ENCODE data around the gene LPCAT3.

LPCAT3 gene

GRCh38 chr12:6935371-6936193, 82.7 kb downstream of the LPCAT3 start:
- no peaks in the 10 kb centered on the region for H3K27me3 ChIP-seq (ENCODE audit: control insufficient read depth, insufficient read depth, low read length)
- no peak overlapping the region for H3K27ac ChIP-seq (ENCODE audit: low read depth, low read length)
- peaks cover 51% of the 10 kb centered on the region for H3K36me3 ChIP-seq (ENCODE audit: control insufficient read depth, insufficient read depth, low read length)
- no peak overlapping the region for H3K9ac ChIP-seq (ENCODE audit: low read depth, low read length)
- no peaks in the 10 kb centered on the region for H3K9me3 ChIP-seq (ENCODE audit: control insufficient read depth, insufficient read depth, low read length)
- H3K4me3 ChIP-seq (ENCODE audit: low read depth, low read length) = no peak overlapping the region
- H3K4me1 ChIP-seq (ENCODE audit: control insufficient read depth, insufficient read depth, low read length) = peaks cover 5% of the 10 kb centered on the region

GRCh38 chr12:6934110-6934509, 84.2 kb downstream of the LPCAT3 start:
- Histone ChIP-seq H3K36me3 (ENCODE audit: control insufficient read depth, insufficient read depth, low read length) (peaks cover 44% of the 10 kb centered on the region), H3K4me3 (ENCODE audit: low read depth, low read length) (no peak overlapping the region), H3K27ac (ENCODE audit: low read depth, low read length) (no peak overlapping the region), H3K4me1 (ENCODE audit: control insufficient read depth, insufficient read depth, low read length) (peaks cover 10% of the 10 kb centered on the region), H3K27me3 (ENCODE audit: control insufficient read depth, insufficient read depth, low read length) (no peaks in the 10 kb centered on the region), H3K9ac (ENCODE audit: low read depth, low read length) (no peak overlapping the region), H3K9me3 (ENCODE audit: control insufficient read depth, insufficient read depth, low read length) (no peaks in the 10 kb centered on the region)

GRCh38 chr12:6932766-6933165, 85.5 kb downstream of the LPCAT3 start:
- no peak overlapping the region for H3K27ac ChIP-seq (ENCODE audit: low read depth, low read length)
- H3K27me3 ChIP-seq (ENCODE audit: control insufficient read depth, insufficient read depth, low read length) = no peaks in the 10 kb centered on the region
- no peaks in the 10 kb centered on the region for H3K9me3 ChIP-seq (ENCODE audit: control insufficient read depth, insufficient read depth, low read length)
- H3K9ac ChIP-seq (ENCODE audit: low read depth, low read length) = no peak overlapping the region
- H3K36me3 ChIP-seq (ENCODE audit: control insufficient read depth, insufficient read depth, low read length) = peaks cover 39% of the 10 kb centered on the region
- peaks cover 5% of the 10 kb centered on the region for H3K4me1 ChIP-seq (ENCODE audit: control insufficient read depth, insufficient read depth, low read length)
- no peak overlapping the region for H3K4me3 ChIP-seq (ENCODE audit: low read depth, low read length)

GRCh38 chr12:6929466-6930452, 88.5 kb downstream of the LPCAT3 start:
- no peaks in the 10 kb centered on the region for H3K9me3 ChIP-seq (ENCODE audit: control insufficient read depth, insufficient read depth, low read length)
- peaks cover 26% of the 10 kb centered on the region for H3K4me1 ChIP-seq (ENCODE audit: control insufficient read depth, insufficient read depth, low read length)
- peaks cover 25% of the 10 kb centered on the region for H3K36me3 ChIP-seq (ENCODE audit: control insufficient read depth, insufficient read depth, low read length)
- no peak overlapping the region for H3K9ac ChIP-seq (ENCODE audit: low read depth, low read length)
- H3K4me3 ChIP-seq (ENCODE audit: low read depth, low read length) = peak overlapping the region; percentile 66
- H3K27me3 ChIP-seq (ENCODE audit: control insufficient read depth, insufficient read depth, low read length) = no peaks in the 10 kb centered on the region
- peak overlapping the region; percentile 32 for H3K27ac ChIP-seq (ENCODE audit: low read depth, low read length)

- no peaks in the 10 kb centered on the region for H3K9me3 ChIP-seq (ENCODE audit: control insufficient read depth, insufficient read depth, low read length)
- H3K9ac ChIP-seq (ENCODE audit: low read depth, low read length) = peak overlapping the region; percentile 4; the same call in 1 of the 2 replicates
- H3K27ac ChIP-seq (ENCODE audit: low read depth, low read length) = peak overlapping the region; percentile 67
- H3K27me3 ChIP-seq (ENCODE audit: control insufficient read depth, insufficient read depth, low read length) = no peaks in the 10 kb centered on the region
- peaks cover 30% of the 10 kb centered on the region for H3K4me1 ChIP-seq (ENCODE audit: control insufficient read depth, insufficient read depth, low read length)
- peaks cover 16% of the 10 kb centered on the region for H3K36me3 ChIP-seq (ENCODE audit: control insufficient read depth, insufficient read depth, low read length)
- peak overlapping the region; percentile 66 for H3K4me3 ChIP-seq (ENCODE audit: low read depth, low read length)
These were observed 89.4 kb downstream of the LPCAT3 start for GRCh38 chr12:6928703-6929407.

GRCh38 chr12:6928022-6928702, 90.1 kb downstream of the LPCAT3 start:
- Histone ChIP-seq H3K27ac (ENCODE audit: low read depth, low read length) (peak overlapping the region; percentile 67), H3K27me3 (ENCODE audit: control insufficient read depth, insufficient read depth, low read length) (no peaks in the 10 kb centered on the region), H3K9me3 (ENCODE audit: control insufficient read depth, insufficient read depth, low read length) (no peaks in the 10 kb centered on the region), H3K4me1 (ENCODE audit: control insufficient read depth, insufficient read depth, low read length) (peaks cover 30% of the 10 kb centered on the region), H3K36me3 (ENCODE audit: control insufficient read depth, insufficient read depth, low read length) (peaks cover 15% of the 10 kb centered on the region), H3K9ac (ENCODE audit: low read depth, low read length) (peak overlapping the region; percentile 4; the same call in 1 of the 2 replicates), H3K4me3 (ENCODE audit: low read depth, low read length) (peak overlapping the region; percentile 66)

GRCh38 chr12:6927379-6928021, 90.8 kb downstream of the LPCAT3 start, which contains the start of gene ATN1:
TSS of gene ATN1 (plus strand) at chr12:6927959. CDS start at chr12:6934002, 6,043 bp downstream.
- peak within 1 kb of the TSS; percentile 49; the same call in 1 of the 2 replicates for H3K9ac ChIP-seq (ENCODE audit: low read depth, low read length)
- H3K27ac ChIP-seq (ENCODE audit: low read depth, low read length) = peak within 1 kb of the TSS; percentile 92
- no peaks in the 10 kb centered on the region for H3K27me3 ChIP-seq (ENCODE audit: control insufficient read depth, insufficient read depth, low read length)
- peaks cover 30% of the 10 kb centered on the region for H3K4me1 ChIP-seq (ENCODE audit: control insufficient read depth, insufficient read depth, low read length)
- H3K4me3 ChIP-seq (ENCODE audit: low read depth, low read length) = peak within 1 kb of the TSS; percentile 71
- peaks cover 19% of the 10 kb centered on the region for H3K36me3 ChIP-seq (ENCODE audit: control insufficient read depth, insufficient read depth, low read length)
- H3K9me3 ChIP-seq (ENCODE audit: control insufficient read depth, insufficient read depth, low read length) = no peaks in the 10 kb centered on the region

Data from HUES48 (cell line).